Coronary artery (tissue), 2 donors: ENCODE data around the gene COA1.
"Not testable (repeated sequence)": the region's sequence is repeated elsewhere in the genome, so short reads cannot be mapped to it uniquely, and the experiment has no call there.

Experiments used
- DNase-seq: peaks from one replicate; pipeline ENCODE4 v3.0.0-alpha.2; 2017; ENCODE audit warnings: low spot score
- H3K27ac ChIP-seq, 2 donors: fragments of 200-600 bp; sonication (generic); one replicate each; pipeline ENCODE4 v1.5.1; 2016 to 2019
- H3K4me3 ChIP-seq: fragments of 200-600 bp; sonication (generic); 2 replicates; pipeline ENCODE4 v1.5.1; 2016; ENCODE audit warnings: mild to moderate bottlenecking, moderate library complexity
- CTCF ChIP-seq: fragments of 200-600 bp; sonication (generic); IDR thresholded peaks from one replicate; pipeline ENCODE4 v1.5.1; 2019; ENCODE audit warnings: antibody characterized with exemption

The COA1 gene

GRCh38 chr7:43680736-43681135, 48.6 kb downstream of the COA1 start:
- peak overlapping the region in 1 of 2 donors; percentile 38 for H3K27ac ChIP-seq
- no peak for DNase-seq
- H3K4me3 ChIP-seq: no peak overlapping the region
- no peak for TF ChIP-seq CTCF

DNA sequence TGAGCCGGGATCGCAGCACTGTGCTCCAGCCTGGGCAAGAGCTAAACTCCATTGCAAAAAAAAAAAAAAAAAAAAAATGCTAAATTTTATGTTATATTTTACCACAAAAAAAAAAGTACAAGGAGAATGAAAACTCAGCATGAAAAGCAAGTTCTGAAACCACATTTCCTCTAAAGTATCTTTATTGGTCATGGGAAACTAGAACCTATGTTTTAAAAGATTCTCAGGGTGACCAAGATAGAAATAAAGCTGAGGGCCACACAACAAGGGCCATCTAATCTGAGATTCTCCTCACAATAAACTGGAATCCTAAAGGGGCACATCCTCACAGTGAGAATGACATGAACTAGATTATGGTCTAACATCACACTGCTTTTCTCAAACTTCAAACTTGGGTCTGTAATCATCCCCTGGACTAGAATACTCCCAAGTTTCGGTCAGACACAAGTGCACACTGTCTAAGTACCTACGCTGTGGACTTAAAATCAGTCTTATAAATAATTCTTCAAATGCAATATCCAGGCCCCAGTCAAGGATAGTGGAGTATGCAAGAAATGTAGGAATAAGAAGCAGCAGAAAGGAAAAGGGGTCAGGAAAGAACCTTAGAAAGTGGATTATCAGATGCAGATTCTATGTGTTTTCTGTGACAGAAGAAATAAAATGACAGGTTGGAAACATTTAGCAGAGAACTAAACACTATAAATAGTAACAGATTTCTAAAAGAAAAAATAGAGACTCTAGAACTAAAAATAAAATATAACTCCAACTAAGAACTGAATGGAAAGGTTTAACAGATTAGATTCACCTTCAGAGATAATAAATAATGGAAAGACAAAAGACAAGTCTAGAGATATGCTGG, 49.9 kb downstream of the COA1 start:
- TF ChIP-seq CTCF: no peak
- Histone ChIP-seq H3K27ac (peak overlapping the region; percentile 38 to 46), H3K4me3 (no peak overlapping the region)
- no peak for DNase-seq

GRCh38 chr7:43678315-43678714, 51.0 kb downstream of the COA1 start:
- no peak overlapping the region for H3K4me3 ChIP-seq
- DNase-seq: no peak
- no peak overlapping the region for H3K27ac ChIP-seq
- TF ChIP-seq CTCF: no peak

GRCh38 chr7:43677864-43678263, 51.5 kb downstream of the COA1 start:
- Histone ChIP-seq H3K4me3 (no peak overlapping the region), H3K27ac (no peak overlapping the region)
- TF ChIP-seq CTCF: no peak
- no peak for DNase-seq

DNA sequence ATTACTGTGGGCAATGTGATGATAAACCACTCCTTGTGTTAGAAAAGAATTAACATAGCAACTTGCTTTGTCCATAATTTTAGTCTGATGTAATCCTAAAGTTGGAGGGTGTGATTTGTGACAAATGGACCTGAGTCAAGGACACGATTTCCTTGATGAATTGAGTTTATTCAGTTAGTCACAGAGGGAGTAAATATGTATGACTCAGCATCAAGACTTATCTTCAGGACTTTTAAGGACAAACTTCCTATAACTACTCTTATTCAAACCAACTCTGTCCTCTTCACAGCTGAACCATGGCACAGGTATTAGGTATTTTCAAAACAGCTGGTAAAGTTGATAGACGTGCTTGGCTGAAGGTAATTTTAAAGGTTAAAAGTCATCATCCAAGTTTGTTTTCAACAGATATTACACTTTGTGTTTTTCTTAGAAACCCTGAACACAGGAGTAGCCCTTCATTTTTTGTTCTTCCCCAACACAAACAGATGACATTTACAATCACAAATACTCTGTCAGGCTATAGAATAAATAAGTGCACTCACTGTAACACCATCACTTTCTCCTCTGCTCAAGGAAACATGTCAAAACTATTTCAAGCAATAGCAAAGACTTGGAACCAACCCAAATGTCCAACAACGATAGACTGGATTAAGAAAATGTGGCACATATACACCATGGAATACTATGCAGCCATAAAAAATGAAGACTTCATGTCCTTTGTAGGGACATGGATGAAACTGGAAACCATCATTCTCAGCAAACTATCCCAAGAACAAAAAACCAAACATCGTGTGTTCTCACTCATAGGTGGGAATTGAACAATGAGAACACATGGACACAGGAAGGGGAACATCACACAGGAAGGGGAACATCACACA, 54.5 kb downstream of the COA1 start:
- no peak for DNase-seq
- Histone ChIP-seq H3K4me3 (no peak overlapping the region), H3K27ac (no peak overlapping the region)
- TF ChIP-seq CTCF: no peak

DNA sequence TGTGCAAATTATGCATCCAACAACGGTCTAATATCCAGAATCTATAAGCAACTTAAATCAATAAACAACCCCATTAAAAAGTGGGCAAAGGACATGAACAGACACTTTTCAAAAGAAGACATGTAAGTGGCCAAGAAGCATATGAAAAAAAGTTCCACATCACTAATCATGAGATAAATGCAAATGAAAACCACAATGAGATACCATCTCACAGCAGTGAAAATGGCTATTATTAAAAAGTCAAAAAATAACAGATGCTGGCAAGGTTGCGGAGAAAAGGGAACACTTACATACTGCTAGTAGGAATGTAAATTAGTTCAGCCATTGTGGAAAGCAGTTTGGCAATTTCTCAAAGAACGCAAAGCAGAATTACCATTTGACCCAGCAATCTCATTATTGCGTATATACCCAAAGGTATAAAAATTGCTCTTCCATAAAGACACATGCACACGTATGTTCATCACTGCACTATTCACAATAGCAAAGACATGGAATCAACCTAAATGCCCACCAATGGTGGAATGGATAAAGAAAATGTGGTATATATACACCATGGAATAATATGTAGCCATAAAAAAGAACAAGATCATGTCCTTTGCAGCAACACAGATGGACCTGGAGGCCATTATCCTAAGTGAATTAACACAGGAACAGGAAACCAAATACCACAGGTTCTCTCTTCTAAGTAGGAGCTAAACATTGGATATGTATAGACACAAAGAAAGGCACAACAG, 55.9 kb downstream of the COA1 start:
- H3K27ac ChIP-seq, DNase-seq, H3K4me3 ChIP-seq: not testable (repeated sequence)

- H3K4me3 ChIP-seq: no peak overlapping the region
- DNase-seq: no peak
- no peak for TF ChIP-seq CTCF
- H3K27ac ChIP-seq: no peak overlapping the region
These were observed 57.8 kb downstream of the COA1 start for GRCh38 chr7:43671521-43671920.
